NCI-H2196 treated with DMSO at 0.1 percent for 48 hours (cell line): Measurements from ENCODE around the gene OR13C5.

Experiments used
- DNase-seq: peaks from one replicate; lab custom pipeline; 2025; ENCODE audit not compliant: unreplicated experiment; lab: John Stamatoyannopoulos, UW

The OR13C5 gene

DNA sequence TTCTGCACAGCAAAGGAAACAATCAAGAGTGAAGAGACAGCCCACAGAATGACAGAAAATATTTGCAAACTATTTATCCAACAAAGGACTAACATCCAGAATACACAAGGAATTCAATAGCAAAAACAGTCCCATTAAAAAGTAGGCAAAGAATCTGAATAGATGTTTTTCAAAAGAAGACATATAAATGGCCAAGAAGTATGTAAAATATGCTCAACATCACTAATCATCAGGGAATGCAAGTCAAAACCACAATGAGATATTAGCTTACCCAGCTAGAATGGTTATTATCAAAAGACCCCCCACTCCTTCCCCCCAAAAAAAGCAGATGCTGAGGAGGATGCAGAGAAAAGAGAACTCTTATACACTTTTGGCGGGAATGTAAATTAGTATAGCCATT is 43.7 kb downstream of the OR13C5 start:
- no peak for DNase-seq

DNA sequence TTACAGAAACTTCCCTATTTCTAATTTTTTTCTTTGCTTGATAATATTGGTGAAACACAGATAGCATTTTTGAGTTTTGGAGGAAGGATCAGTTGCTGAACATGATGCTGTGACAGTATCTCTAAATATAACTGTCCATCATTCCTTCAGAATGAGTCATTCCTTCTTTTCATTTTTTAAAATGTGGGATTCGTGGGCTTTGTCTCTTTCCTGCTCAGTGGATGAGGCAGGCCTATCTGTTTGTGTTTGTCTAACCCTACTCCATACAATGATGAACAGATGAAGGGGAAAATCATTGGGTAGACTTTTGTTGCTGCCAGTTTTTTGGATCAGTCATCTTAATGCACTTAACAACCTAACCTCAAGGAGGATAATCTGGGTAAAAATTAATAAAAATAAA is 46.0 kb downstream of the OR13C5 start:
- no peak for DNase-seq
